Measurements from ENCODE around the gene ANKRD42.

ANKRD42 gene

GRCh38 chr11:83156144-83156995 is 37.1 kb upstream of the ANKRD42 start:
- DNase-seq (ENCODE audit: low spot score), result no peak
- TF ChIP-seq CTCF (IDR thresholded peaks at IDR 0.05; ENCODE audit: extremely low read depth, missing control alignments), result no peak

- DNase-seq (ENCODE audit: low spot score), result peak; percentile 92
- no peak for TF ChIP-seq CTCF (IDR thresholded peaks at IDR 0.05; ENCODE audit: extremely low read depth, missing control alignments)
Observed at GRCh38 chr11:83156996-83157593, 36.4 kb upstream of the ANKRD42 start, which contains the start of gene PCF11. Gene PCF11, plus strand, starts transcription at chr11:83157131. Its CDS starts 309 bp downstream, at chr11:83157440.

- TF ChIP-seq CTCF (IDR thresholded peaks at IDR 0.05; ENCODE audit: extremely low read depth, missing control alignments), result no peak
- peak; percentile 21 for DNase-seq (ENCODE audit: low spot score)
Observed at GRCh38 chr11:83157594-83158356, 35.7 kb upstream of the ANKRD42 start.

- TF ChIP-seq CTCF (IDR thresholded peaks at IDR 0.05; ENCODE audit: extremely low read depth, missing control alignments), result no peak
- DNase-seq (ENCODE audit: low spot score), result no peak
Observed at GRCh38 chr11:83158357-83158786, 35.1 kb upstream of the ANKRD42 start.

GRCh38 chr11:83158965-83159901 is 34.3 kb upstream of the ANKRD42 start:
- TF ChIP-seq CTCF (IDR thresholded peaks at IDR 0.05; ENCODE audit: extremely low read depth, missing control alignments), result no peak
- DNase-seq (ENCODE audit: low spot score), result no peak

- DNase-seq (ENCODE audit: low spot score), result no peak
- TF ChIP-seq CTCF (IDR thresholded peaks at IDR 0.05; ENCODE audit: extremely low read depth, missing control alignments), result no peak
Observed at GRCh38 chr11:83159902-83160865, 33.3 kb upstream of the ANKRD42 start.

Measured in GM20000 (cell line).